ENCODE results near the gene SLC38A10. TPM values are rescaled to one million over a fixed set of nuclear protein-coding genes. Genes with fewer than 3 reads are reported as not detected.

The SLC38A10 gene
- total RNA-seq, 1 experiment from 2014 or later, result 43.8 TPM

DNA sequence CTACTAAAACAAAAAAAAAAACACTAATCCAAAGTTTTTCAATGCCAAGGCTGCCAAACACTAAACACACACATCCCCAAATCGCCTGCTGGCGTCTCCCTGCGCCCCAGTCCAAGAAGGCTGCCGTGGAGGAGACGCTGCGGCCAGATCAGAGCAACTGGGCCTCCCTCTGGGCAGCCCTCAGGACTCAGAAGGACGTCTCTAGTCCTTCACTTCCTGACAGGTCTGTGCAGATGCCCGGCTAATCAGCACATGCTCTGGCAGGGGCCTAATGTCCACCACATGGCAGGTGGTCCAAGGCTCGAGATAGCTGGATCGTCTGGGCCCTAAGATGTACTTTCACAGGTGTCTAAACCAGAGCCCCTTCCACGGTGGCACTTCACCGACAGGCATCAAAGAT, 2.7 kb downstream of the SLC38A10 start:
- no peak overlapping the region for H3K4me2 ChIP-seq (ENCODE audit: insufficient read depth, insufficient read length, low read length)
- H3K9ac ChIP-seq (ENCODE audit: extremely low read depth, insufficient read length, low read length), result no peak overlapping the region
- no peak overlapping the region for H4K91ac ChIP-seq (ENCODE audit: insufficient read length, low read depth, low read length)
- no peak overlapping the region for H2BK20ac ChIP-seq (ENCODE audit: low read depth, low read length, poor library complexity, severe bottlenecking)
- H3K27me3 ChIP-seq (ENCODE audit: insufficient read depth, low read length), result no peaks in the 10 kb centered on the region
- no peak overlapping the region for H3K18ac ChIP-seq (ENCODE audit: insufficient read length, low read depth, low read length)
- H3T11ph ChIP-seq (ENCODE audit: low read length), result no peak overlapping the region
- H3K9me3 ChIP-seq (ENCODE audit: control insufficient read depth, low read depth, low read length), result no peaks in the 10 kb centered on the region
- no peak overlapping the region for H3K27ac ChIP-seq (ENCODE audit: insufficient read length, low read depth, low read length)
- H3K4ac ChIP-seq (ENCODE audit: low read depth, low read length), result no peak overlapping the region
- no peak overlapping the region for H2BK12ac ChIP-seq (ENCODE audit: insufficient read length, low read depth, low read length)
- no peak overlapping the region for H2BK15ac ChIP-seq (ENCODE audit: low read depth, low read length)
- H3K4me1 Mint-ChIP-seq, result peaks cover 9 to 13% of the 10 kb centered on the region in 2 experiments
- H3K36me3 Mint-ChIP-seq (ENCODE audit: insufficient read depth in 1 of 3, low read depth in 3 of 3), result peaks cover 0 to 25% (median 3%) of the 10 kb centered on the region in 3 experiments; a peak in 5 of 7 replicates
- H3K56ac ChIP-seq (ENCODE audit: insufficient read length, low read depth, low read length), result no peak overlapping the region
- no peak overlapping the region for H3K14ac ChIP-seq (ENCODE audit: insufficient read depth, low read length)
- no peaks in the 10 kb centered on the region; the same call in 1 of the 2 replicates for H3K4me1 ChIP-seq (ENCODE audit: insufficient read depth, low read length)
- no peaks in the 10 kb centered on the region for H3K9me3 Mint-ChIP-seq
- WGBS (ENCODE audit: extremely low coverage, insufficient read length, low lambda C conversion rate), result no CpG with 5 or more reads among the region's 12 CpGs
- TF ChIP-seq, protein P1, sequence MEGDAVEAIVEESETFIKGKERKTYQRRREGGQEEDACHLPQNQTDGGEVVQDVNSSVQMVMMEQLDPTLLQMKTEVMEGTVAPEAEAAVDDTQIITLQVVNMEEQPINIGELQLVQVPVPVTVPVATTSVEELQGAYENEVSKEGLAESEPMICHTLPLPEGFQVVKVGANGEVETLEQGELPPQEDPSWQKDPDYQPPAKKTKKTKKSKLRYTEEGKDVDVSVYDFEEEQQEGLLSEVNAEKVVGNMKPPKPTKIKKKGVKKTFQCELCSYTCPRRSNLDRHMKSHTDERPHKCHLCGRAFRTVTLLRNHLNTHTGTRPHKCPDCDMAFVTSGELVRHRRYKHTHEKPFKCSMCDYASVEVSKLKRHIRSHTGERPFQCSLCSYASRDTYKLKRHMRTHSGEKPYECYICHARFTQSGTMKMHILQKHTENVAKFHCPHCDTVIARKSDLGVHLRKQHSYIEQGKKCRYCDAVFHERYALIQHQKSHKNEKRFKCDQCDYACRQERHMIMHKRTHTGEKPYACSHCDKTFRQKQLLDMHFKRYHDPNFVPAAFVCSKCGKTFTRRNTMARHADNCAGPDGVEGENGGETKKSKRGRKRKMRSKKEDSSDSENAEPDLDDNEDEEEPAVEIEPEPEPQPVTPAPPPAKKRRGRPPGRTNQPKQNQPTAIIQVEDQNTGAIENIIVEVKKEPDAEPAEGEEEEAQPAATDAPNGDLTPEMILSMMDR (conservative IDR thresholded peaks at IDR 0.05), result no peak
- H3K79me2 ChIP-seq (ENCODE audit: insufficient read depth, low read length), result peaks cover 3% of the 10 kb centered on the region; the same call in 1 of the 2 replicates
- H3K23ac ChIP-seq (ENCODE audit: insufficient read length, low read depth, low read length), result no peak overlapping the region
- H3K4me3 Mint-ChIP-seq, result no peak overlapping the region
- H4K20me1 ChIP-seq (ENCODE audit: control insufficient read depth, insufficient read depth, insufficient read length), result no peaks in the 10 kb centered on the region
- H2AK5ac ChIP-seq (ENCODE audit: insufficient read length, low read length), result no peak overlapping the region
- H3K27me3 Mint-ChIP-seq (ENCODE audit: low read depth), result peaks cover 1% of the 10 kb centered on the region; the same call in 1 of the 2 replicates
- H3K27ac Mint-ChIP-seq, result peak overlapping the region in 1 of 3 experiments; percentile 76; a peak in 1 of 7 replicates
- no peak overlapping the region for H4K5ac ChIP-seq (ENCODE audit: insufficient read length, low read depth, low read length)
- peaks cover 12% of the 10 kb centered on the region for H3K23me2 ChIP-seq (ENCODE audit: insufficient read length, low read depth, low read length, poor library complexity, severe bottlenecking)
- no peaks in the 10 kb centered on the region for H3K79me1 ChIP-seq (ENCODE audit: insufficient read depth, low read depth, low read length, poor library complexity, severe bottlenecking)
- DNase-seq, result no peak
- no peak overlapping the region for H2AFZ ChIP-seq (ENCODE audit: low read length)
- no peak overlapping the region for H2BK5ac ChIP-seq (ENCODE audit: insufficient read length, low read length)
- no peak overlapping the region for H4K8ac ChIP-seq (replicated peaks; ENCODE audit: insufficient read length, low read depth, low read length)
- no peak overlapping the region for H2BK120ac ChIP-seq (ENCODE audit: low read depth, low read length, poor library complexity, severe bottlenecking)

All from H9 (cell line).